Parathyroid adenoma (tissue), 2 donors: ENCODE data around the gene XYLT1.

ENCODE experiments used
- H2AFZ ChIP-seq: fragments of 300-600 bp; sonication (generic); one replicate; pipeline ENCODE4 v1.7.0; 2017; ENCODE audit warnings: antibody characterized with exemption, mild to moderate bottlenecking
- H3K27ac ChIP-seq: fragments of 300-600 bp; sonication (generic); one replicate; pipeline ENCODE4 v1.7.0; 2017
- H3K27me3 ChIP-seq: fragments of 300-600 bp; sonication (generic); one replicate; pipeline ENCODE4 v1.7.0; 2017; ENCODE audit warnings: low read length; ENCODE audit not compliant: control insufficient read depth, insufficient read depth
- H3K36me3 ChIP-seq: fragments of 300-600 bp; sonication (generic); one replicate; pipeline ENCODE4 v1.7.0; 2017; ENCODE audit warnings: low read length; ENCODE audit not compliant: control insufficient read depth, insufficient read depth
- H3K4me1 ChIP-seq: fragments of 300-600 bp; sonication (generic); one replicate; pipeline ENCODE4 v1.7.0; 2017; ENCODE audit warnings: control low read depth
- H3K4me2 ChIP-seq: fragments of 300-600 bp; sonication (generic); one replicate; pipeline ENCODE4 v1.7.0; 2017; ENCODE audit warnings: low read length
- H3K4me3 ChIP-seq: fragments of 300-600 bp; sonication (generic); one replicate; pipeline ENCODE4 v1.7.0; 2017; ENCODE audit warnings: low read depth, low read length
- H3K79me2 ChIP-seq: fragments of 300-600 bp; sonication (generic); one replicate; pipeline ENCODE4 v1.7.0; 2017; ENCODE audit warnings: control low read depth
- H3K9ac ChIP-seq: fragments of 300-600 bp; sonication (generic); one replicate; pipeline ENCODE4 v1.7.0; 2017; ENCODE audit warnings: mild to moderate bottlenecking
- H3K9me3 ChIP-seq: fragments of 300-600 bp; sonication (generic); one replicate; pipeline ENCODE4 v1.7.0; 2017; ENCODE audit warnings: low read length; ENCODE audit not compliant: control insufficient read depth
- TF ChIP-seq, protein P1 (sequence below): fragments of 300-600 bp; sonication (generic); IDR thresholded peaks from one replicate; pipeline ENCODE4 v1.7.0; 2017; ENCODE audit warnings: antibody characterized with exemption, mild to moderate bottlenecking
- donor health status: primary hyperparathyroidism.

The XYLT1 gene

DNA sequence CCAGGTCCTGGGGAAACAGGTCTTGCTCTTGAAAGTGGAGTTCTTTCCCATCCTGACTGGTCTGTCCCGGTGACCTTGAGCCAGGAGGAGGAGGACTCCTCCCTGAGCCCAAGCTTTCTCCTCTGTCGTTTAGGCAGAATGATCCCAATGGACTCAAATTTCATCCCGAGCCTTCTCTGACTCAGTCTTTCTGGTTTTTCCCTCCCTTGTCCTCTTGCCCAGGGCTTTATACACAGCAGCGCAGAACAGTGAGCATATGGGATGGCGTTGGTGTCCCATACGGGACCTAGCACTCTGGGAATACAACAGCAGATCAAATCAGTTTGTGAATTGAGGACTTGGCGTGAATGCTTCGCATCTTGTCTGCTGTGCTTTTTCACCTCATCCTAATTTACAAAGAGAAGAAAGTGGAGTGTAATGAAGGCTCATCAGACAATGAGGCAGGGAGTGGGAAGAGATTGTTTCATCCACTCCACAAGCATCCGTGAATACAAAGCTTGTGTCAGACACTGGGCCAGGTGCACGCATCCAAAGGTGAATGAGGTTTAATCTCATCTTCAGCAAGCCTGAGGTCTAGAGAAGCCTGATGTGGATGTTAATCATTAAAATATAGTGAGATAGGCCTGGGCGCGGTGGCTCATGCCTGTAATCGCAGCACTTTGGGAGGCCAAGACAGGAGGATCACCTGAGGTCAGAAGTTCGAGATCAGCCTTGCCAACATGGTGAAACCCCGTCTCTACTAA, 1.1 kb upstream of the XYLT1 start:
- Histone ChIP-seq H3K9me3 (no peaks in the 10 kb centered on the region), H2AFZ (peak overlapping the region; percentile 76), H3K27ac (no peak overlapping the region), H3K27me3 (no peaks in the 10 kb centered on the region), H3K4me3 (no peak overlapping the region), H3K4me1 (peaks cover 2% of the 10 kb centered on the region), H3K9ac (no peak overlapping the region), H3K36me3 (no peaks in the 10 kb centered on the region), H3K4me2 (no peak overlapping the region), H3K79me2 (no peaks in the 10 kb centered on the region)
- TF ChIP-seq, protein P1, sequence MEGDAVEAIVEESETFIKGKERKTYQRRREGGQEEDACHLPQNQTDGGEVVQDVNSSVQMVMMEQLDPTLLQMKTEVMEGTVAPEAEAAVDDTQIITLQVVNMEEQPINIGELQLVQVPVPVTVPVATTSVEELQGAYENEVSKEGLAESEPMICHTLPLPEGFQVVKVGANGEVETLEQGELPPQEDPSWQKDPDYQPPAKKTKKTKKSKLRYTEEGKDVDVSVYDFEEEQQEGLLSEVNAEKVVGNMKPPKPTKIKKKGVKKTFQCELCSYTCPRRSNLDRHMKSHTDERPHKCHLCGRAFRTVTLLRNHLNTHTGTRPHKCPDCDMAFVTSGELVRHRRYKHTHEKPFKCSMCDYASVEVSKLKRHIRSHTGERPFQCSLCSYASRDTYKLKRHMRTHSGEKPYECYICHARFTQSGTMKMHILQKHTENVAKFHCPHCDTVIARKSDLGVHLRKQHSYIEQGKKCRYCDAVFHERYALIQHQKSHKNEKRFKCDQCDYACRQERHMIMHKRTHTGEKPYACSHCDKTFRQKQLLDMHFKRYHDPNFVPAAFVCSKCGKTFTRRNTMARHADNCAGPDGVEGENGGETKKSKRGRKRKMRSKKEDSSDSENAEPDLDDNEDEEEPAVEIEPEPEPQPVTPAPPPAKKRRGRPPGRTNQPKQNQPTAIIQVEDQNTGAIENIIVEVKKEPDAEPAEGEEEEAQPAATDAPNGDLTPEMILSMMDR = no peak

DNA sequence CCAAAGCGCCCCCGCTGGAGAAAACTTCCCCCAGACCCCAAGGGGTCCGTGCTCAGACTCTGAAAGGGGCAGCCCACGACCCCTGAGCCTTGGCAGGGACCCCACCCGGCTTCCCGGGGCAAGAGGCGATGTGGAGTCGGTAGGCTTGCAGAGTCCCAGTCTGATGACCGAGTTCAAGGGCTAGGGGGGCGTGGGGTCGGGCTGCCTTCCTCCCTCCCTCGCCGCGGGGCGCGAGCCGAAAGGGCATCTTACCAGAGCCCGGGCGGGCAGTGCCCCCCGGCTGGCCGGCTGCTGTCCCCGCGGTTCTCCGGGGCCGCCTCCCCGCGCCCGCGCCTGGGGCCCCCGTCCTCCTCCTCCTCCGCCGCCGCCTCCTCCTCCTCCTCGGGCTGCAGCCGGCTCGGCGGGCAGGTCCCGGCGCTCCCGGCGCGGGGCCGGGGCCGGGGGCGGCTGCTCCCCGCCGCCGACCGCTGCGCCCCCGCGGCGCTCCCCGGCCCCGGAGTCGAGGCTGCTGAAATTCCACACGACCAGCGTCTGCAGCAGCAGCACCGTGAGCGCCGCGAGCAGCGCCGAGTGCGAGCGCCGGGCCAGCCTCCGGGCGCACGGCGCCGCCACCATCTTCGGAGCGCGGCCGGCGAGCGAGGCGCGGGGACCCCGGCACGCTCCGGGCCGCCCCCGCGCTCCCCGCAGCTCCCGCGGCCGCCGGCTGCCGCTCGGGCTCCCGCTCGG, 415 bp downstream of the XYLT1 start:
- peak overlapping the region; percentile 89 for H3K4me2 ChIP-seq
- peak overlapping the region; percentile 18 for H2AFZ ChIP-seq
- H3K27me3 ChIP-seq = no peaks in the 10 kb centered on the region
- no peaks in the 10 kb centered on the region for H3K4me1 ChIP-seq
- no peak overlapping the region for H3K9ac ChIP-seq
- H3K27ac ChIP-seq = no peak overlapping the region
- H3K9me3 ChIP-seq = no peaks in the 10 kb centered on the region
- no peaks in the 10 kb centered on the region for H3K36me3 ChIP-seq
- H3K79me2 ChIP-seq = no peaks in the 10 kb centered on the region
- peak overlapping the region; percentile 39 for H3K4me3 ChIP-seq
- TF ChIP-seq, protein P1 = no peak

DNA sequence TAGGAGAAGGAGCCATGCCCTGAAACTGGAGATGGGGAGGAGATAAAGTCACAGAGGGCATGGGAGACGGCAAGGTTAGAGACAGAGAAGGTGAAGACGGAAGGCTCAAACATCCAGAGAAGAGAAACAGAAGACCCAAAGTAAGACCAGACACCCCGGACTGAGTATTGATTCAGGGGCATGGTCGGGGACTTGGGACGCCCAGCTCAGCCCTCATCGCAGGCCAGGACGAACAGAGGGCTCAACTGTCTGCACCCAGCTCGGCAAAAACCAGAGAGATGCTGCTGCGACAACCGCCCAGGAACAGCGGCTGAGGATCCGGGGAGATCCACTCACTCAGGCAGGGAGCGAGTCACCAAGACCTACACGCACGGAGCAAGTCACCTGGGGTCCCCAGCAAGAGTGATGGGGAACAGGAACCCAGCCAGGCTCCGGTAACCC, 999 bp downstream of the XYLT1 start:
- Histone ChIP-seq H3K4me2 (peak overlapping the region; percentile 89), H3K79me2 (no peaks in the 10 kb centered on the region), H3K36me3 (no peaks in the 10 kb centered on the region), H3K9ac (no peak overlapping the region), H2AFZ (peak overlapping the region; percentile 18), H3K27me3 (no peaks in the 10 kb centered on the region), H3K4me3 (peak overlapping the region; percentile 39), H3K4me1 (no peaks in the 10 kb centered on the region), H3K9me3 (no peaks in the 10 kb centered on the region), H3K27ac (no peak overlapping the region)
- TF ChIP-seq, protein P1 = no peak

DNA sequence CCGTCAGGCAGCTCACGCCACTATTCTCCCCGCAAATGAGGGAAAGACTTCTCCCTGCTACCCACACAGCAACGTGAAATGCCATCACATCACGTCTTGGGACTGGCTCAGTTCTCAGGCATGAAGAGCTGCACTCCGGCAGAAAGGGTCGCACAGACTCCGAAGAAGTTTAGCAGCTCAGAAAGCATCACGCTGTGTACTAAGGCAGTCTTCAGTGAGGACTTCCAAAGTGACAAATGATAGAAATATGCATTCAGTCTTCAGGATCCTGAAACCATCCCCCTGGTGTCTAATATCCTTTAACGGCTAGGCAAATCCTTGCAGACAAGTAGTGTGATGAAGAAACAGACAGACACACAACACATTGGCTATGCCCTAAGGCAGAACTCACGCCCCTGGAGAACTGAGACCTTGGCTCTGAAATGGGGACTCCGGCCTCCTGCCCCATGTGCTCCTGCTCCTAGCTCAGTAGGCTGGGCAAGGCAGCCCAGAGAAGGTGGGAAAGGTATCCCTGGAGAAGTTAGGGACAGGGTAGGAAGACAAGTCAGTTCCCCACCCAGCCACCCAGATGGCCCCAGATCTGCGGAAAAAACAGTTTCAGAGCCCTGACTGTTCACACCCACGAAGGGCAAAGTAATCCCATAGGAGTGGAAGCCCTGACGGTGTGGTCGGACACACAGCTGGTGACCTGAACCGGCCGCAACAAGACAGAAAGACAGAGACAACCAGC, 1.6 kb downstream of the XYLT1 start:
- Histone ChIP-seq H3K4me1 (no peaks in the 10 kb centered on the region), H2AFZ (peak overlapping the region; percentile 18)
- TF ChIP-seq, protein P1 = no peak

More for the DNA sequence above, 1.6 kb downstream of the XYLT1 start:
- H3K27ac ChIP-seq = no peak overlapping the region
- no peaks in the 10 kb centered on the region for H3K79me2 ChIP-seq
- no peaks in the 10 kb centered on the region for H3K9me3 ChIP-seq
- H3K4me2 ChIP-seq = peak overlapping the region; percentile 89
- H3K36me3 ChIP-seq = no peaks in the 10 kb centered on the region
- peak overlapping the region; percentile 39 for H3K4me3 ChIP-seq
- no peak overlapping the region for H3K9ac ChIP-seq
- no peaks in the 10 kb centered on the region for H3K27me3 ChIP-seq
